GM12892 (cell line): ENCODE results near the gene ADAMTS16.

Experiments
- POLR2A ChIP-seq: IDR thresholded peaks from 2 replicates; pipeline ENCODE4 v1.6.1; 2011; ENCODE audit warnings: low read depth, low read length, control low read depth
- POLR2AphosphoS5 ChIP-seq: IDR thresholded peaks from 2 replicates; pipeline ENCODE4 v1.6.1; 2011; ENCODE audit warnings: low read depth, low read length, control low read depth
- TAF1 ChIP-seq: IDR thresholded peaks from 2 replicates; pipeline ENCODE4 v1.6.1; 2011; ENCODE audit warnings: low read depth, mild to moderate bottlenecking, control low read depth, low read length, borderline replicate concordance

DNA sequence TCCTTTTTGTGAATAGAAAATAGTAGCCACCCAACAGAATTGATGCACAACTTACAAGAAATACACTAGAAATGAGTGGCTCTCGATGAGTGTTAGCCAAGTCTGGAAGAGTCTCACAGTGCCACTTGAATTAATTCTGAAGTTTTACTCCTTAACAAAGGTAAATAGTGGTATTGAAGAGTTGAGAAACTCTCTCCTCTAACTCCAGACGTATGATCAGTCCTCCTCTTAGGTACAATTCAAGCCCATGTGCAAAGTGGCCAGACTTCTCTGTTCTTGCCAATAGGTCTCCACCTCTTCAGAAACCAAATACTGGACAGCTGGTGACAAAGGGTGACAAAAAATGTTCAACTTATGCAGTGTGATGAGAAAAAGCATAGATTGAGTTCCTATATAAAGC is 38.5 kb upstream of the ADAMTS16 start:
- no peak for TF ChIP-seq TAF1
- TF ChIP-seq POLR2A: no peak
- TF ChIP-seq POLR2AphosphoS5: no peak
